ENCODE data around the gene SUGCT.
A peak's percentile ranks its signal among the peaks of the same experiment; 100 is the strongest.
"Not testable (repeated sequence)": the region's sequence is repeated elsewhere in the genome, so short reads cannot be mapped to it uniquely, and the experiment has no call there.

Gene SUGCT

DNA sequence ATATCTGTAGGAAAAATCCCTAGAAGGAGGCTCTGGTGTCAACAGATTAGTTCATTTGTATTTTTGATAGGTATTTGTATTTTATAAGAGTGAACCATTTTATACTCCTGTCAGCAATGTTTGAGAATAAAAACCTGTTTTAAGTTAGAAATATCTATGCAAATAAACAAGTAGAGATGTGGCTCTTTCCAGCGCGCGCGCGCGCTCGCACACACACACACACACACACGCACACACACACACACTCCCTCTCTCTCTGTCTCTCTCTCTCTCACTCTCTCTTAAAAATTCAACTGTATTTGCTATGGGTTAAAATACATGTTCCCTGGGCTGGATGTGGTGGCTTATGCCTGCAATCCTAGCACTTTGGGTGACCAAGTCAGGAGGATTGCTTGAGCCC, 113.9 kb downstream of the SUGCT start:
- H3K27ac ChIP-seq, result no peak overlapping the region
- TF ChIP-seq, protein P1, sequence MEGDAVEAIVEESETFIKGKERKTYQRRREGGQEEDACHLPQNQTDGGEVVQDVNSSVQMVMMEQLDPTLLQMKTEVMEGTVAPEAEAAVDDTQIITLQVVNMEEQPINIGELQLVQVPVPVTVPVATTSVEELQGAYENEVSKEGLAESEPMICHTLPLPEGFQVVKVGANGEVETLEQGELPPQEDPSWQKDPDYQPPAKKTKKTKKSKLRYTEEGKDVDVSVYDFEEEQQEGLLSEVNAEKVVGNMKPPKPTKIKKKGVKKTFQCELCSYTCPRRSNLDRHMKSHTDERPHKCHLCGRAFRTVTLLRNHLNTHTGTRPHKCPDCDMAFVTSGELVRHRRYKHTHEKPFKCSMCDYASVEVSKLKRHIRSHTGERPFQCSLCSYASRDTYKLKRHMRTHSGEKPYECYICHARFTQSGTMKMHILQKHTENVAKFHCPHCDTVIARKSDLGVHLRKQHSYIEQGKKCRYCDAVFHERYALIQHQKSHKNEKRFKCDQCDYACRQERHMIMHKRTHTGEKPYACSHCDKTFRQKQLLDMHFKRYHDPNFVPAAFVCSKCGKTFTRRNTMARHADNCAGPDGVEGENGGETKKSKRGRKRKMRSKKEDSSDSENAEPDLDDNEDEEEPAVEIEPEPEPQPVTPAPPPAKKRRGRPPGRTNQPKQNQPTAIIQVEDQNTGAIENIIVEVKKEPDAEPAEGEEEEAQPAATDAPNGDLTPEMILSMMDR (conservative IDR thresholded peaks at IDR 0.05), result no peak
- no peak for TF ChIP-seq ZFX (IDR thresholded peaks at IDR 0.05)

DNA sequence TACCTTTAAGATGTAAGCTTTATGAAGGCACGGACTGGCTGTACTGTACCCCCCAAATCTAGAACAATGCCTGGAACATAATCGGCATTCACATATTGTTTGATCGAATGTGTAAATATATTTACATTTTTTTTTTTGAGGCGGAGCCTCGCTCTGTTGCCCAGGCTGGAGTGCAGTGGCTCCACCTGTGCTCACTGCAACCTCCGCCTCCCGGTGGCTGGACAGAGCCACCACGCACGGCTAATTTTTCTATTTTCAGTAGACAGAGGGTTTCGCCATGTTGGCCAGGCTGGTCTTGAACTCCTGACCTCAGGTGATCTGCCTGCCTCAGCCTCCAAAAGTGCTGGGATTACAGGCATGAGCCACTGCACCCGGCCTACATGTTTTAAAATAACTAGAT, 118.6 kb downstream of the SUGCT start:
- H3K27ac ChIP-seq, result not testable (repeated sequence)

DNA sequence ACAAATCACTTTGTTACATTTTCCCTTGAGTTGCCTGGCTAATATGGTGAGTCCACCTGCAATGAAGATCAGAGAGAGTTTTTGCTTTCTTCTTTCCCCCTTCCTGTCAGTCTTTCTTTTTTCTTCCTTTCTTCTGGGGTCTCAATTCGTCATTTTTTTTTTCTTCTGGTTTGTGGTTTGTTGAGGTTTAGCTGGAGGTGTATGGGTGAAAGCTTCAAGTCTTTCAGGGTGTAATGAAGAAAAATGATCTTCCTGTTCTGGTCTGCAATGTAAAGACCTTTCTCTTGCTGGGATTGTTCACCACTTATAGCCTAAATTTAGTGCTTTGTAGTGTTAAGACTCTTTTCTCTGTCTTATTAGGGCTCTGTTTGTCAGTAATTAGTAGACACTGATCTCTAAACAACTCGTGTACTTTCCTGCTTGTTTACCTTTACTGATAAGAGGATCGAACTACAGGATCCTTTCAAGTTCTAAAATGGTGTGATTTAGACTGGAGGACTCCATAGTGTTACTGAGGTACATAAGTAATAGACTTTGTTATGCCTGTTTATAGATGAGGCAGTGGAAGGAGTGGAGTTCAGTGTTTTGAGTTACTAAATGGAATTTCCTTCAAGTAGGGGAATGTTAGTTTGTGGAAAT, 129.1 kb downstream of the SUGCT start:
- H3K27ac ChIP-seq, result no peak overlapping the region
- TF ChIP-seq ZFX (IDR thresholded peaks at IDR 0.05), result no peak
- TF ChIP-seq, protein P1 (conservative IDR thresholded peaks at IDR 0.05), result no peak

DNA sequence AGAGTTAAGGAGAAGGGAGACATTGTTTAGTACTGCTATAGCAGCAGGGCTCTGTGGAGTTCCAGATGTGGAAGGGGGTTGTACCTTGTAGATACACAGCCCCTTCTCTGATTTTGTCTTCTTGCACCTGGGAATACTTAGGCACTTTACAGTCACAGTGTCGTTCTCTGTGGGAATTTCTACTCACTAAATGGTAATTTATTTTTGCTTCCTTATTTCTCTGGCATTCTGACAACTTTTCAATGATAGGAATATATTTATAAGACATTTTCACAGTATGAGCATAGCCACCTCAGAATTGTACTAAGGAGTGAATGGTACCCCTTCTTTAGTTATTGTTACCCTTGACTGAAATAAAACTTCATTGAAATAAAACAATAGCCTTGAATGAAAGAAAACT, 132.8 kb downstream of the SUGCT start:
- no peak for TF ChIP-seq ZFX (IDR thresholded peaks at IDR 0.05)
- no peak overlapping the region for H3K27ac ChIP-seq

DNA sequence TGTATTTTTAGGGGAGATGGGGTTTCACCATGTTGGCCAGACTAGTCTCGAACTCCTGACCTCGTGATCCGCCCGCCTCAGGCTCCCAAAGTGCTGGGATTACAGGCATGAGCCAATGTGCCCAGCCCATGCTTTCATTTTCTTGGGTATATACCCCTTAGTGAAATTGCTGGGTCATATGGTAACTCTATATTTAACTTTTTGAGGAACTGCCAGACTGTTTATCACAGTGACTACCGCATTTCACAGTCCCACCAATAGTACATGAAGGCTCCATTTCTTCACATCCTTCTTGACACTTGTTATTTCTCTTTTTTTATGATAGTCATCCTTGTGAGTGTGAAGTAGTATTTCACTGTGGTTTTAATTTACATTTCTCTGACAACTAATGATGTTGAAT, 134.0 kb downstream of the SUGCT start:
- H3K27ac ChIP-seq, result not testable (repeated sequence)

DNA sequence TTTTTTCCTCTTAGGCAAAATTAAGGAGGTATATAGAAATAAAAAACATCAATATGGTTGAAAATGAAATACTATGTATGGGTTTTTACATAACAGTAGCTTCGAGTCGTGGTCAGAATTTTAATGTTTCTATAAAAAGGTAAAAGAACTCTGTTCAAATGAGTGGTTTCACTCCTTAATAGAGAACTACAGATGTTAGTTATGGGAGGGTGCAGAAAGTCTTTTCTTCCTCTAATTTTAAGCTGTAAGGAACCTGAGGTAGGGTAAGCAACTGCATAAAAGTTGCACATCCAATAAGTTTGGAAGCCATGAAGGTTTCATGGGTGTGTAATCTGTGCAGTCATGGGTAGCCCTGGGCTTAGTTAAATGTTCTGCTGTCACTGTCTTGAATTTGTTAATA, 141.3 kb downstream of the SUGCT start:
- no peak overlapping the region for H3K27ac ChIP-seq
- TF ChIP-seq, protein P1 (conservative IDR thresholded peaks at IDR 0.05), result no peak
- TF ChIP-seq ZFX (IDR thresholded peaks at IDR 0.05), result no peak

DNA sequence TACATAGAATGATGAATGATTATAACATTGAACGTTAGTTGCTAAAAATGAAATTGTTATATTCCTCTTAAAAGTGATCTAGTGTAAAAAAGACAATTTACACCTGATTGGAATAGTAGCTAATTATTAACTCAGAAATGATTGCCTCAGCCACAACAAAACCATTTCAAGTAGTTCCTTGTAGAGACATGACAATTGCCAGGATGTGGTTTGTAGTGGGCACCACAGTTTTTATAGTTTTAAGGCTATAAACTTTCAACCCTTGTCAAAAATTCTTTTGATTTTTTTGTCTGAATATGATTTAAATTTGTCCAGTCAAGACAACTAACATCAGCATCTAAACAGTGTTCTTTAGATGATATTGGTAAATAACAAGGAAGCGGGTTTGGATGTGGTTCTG, 145.2 kb downstream of the SUGCT start:
- H3K27ac ChIP-seq, result no peak overlapping the region
- TF ChIP-seq, protein P1 (conservative IDR thresholded peaks at IDR 0.05), result no peak
- no peak for TF ChIP-seq ZFX (IDR thresholded peaks at IDR 0.05)

DNA sequence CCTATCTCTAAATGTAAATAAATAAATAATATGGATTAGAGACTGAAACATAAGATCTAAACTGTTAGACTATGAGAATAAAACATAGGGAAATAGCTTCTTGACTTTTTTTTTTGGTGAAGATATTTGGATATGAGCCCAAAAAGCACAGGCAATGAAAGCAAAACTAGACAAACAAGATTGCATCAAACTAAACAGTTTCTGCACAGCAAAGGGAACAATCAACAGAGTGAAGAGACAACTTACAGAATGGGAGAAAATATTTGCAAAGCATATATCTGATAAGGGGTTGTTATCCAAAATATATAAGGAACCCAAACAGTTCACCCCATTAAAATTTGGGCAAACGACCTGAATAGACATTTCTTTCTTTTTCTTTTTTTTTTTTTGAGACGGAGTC, 148.1 kb downstream of the SUGCT start:
- TF ChIP-seq, protein P1 (conservative IDR thresholded peaks at IDR 0.05), result no peak
- no peak for TF ChIP-seq ZFX (IDR thresholded peaks at IDR 0.05)

DNA sequence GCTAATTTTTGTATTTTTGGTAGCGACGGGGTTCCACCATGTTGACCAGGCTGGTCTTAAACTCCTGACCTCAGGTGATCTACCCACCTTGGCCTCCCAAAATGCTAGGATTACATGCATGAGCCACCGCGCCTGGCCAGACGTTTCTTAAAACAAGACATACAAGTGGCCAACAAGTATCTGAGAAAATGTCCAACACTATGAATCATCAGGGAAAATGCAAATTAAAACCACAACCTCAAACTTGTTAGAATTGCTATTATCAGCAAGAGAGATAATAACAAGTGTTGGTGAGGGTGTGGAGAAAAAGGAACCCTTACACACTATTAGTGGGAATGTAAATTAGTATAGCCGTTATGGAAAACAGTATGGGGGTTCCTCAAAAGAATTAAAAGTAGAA, 148.6 kb downstream of the SUGCT start:
- H3K27ac ChIP-seq, result peak overlapping the region; percentile 66
- TF ChIP-seq, protein P1 (conservative IDR thresholded peaks at IDR 0.05), result no peak
- no peak for TF ChIP-seq ZFX (IDR thresholded peaks at IDR 0.05)

More for the DNA sequence above, 148.1 kb downstream of the SUGCT start:
- peak overlapping the region; percentile 66 for H3K27ac ChIP-seq

Measured in C4-2B (cell line).